Measurements from ENCODE around the gene ARPC1B. TPM values are rescaled to one million over a fixed set of nuclear protein-coding genes. Genes with fewer than 3 reads are reported as not detected.
"Not testable (repeated sequence)": the region's sequence is repeated elsewhere in the genome, so short reads cannot be mapped to it uniquely, and the experiment has no call there.

Gene ARPC1B
- total RNA-seq, 2 experiments from 2014 or later, result 361 to 399 TPM

GRCh38 chr7:99372275-99373090, 2.0 kb upstream of the ARPC1B start:
- Mint-ChIP-seq H3K36me3 (ENCODE audit: low read depth) (peaks cover 7% of the 10 kb centered on the region), H3K4me1 (peaks cover 38% of the 10 kb centered on the region), H3K4me3 (peak overlapping the region; percentile 75), H3K9me3 (no peaks in the 10 kb centered on the region), H3K27ac (no peak overlapping the region), H3K27me3 (no peaks in the 10 kb centered on the region)
- DNase-seq, result no peak
- ChIA-PET CTCF (interaction anchor here (0.8 to 2.1 kb wide), 4 partner anchors 13 to 44 kb away, joined by 3 to 6 read pairs (median 4); no protein-coding TSS in a partner anchor), POLR2A (no interaction called here)

- CTCF ChIA-PET, result interaction anchor here (0.8 to 2.1 kb wide), 3 partner anchors 14 to 43 kb away, joined by 4 to 6 read pairs (median 5); no protein-coding TSS in a partner anchor
- no peaks in the 10 kb centered on the region for H3K27me3 Mint-ChIP-seq
- H3K4me1 Mint-ChIP-seq, result peaks cover 44% of the 10 kb centered on the region
- POLR2A ChIA-PET, result no interaction called here
- H3K9me3 Mint-ChIP-seq, result no peaks in the 10 kb centered on the region
- H3K36me3 Mint-ChIP-seq (ENCODE audit: low read depth), result peaks cover 13% of the 10 kb centered on the region
- H3K27ac Mint-ChIP-seq, result peak overlapping the region; percentile 81
- no peak for DNase-seq
- peak overlapping the region; percentile 75 for H3K4me3 Mint-ChIP-seq
These were observed 1.2 kb upstream of the ARPC1B start for GRCh38 chr7:99373091-99374066.

DNA sequence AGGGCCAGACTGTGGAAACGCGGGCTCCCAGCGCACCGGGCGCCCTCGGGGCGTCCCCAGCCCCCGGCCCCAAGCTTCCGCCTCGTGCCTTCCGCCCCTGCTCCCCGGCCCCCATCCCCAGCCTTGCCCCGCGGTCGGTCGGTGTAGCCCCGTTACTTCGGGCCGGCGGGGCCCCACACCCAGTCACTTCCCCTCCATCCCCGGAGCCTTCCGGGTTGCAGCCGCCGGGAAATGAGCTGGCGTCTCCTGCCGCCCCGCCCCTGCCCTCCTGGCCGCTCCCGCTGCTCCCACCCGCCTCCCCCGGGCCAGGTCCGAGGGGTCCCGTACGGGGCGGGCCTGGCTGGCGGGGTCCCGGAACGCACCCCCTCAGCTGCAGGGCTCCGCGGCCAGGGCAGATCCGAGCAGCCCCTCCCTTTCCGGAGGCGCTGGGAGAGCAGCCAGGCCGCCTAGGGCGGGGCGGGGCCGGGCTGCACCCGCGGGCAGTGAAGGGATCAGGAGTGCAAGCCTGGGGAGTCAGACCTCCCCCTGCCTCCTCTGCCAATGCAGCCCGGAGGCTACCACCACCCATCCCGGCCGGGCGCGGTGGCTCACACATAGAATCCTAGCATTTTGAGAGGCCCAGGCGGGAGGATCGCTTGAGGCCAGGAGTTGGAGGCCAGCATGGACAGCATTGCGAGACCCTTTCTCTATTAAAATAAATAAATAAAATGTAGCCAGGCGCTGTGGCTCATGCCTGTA, 709 bp downstream of the ARPC1B start:
- H3K36me3 Mint-ChIP-seq (ENCODE audit: low read depth), result peaks cover 25% of the 10 kb centered on the region
- CTCF ChIA-PET, result interaction anchor here (0.6 kb wide), 1 partner anchor 90 kb away, joined by 3 read pairs; no protein-coding TSS in a partner anchor
- H3K4me3 Mint-ChIP-seq, result peak overlapping the region; percentile 75

GRCh38 chr7:99379043-99379577, 4.6 kb downstream of the ARPC1B start:
- H3K9me3 Mint-ChIP-seq, result no peaks in the 10 kb centered on the region
- H3K27ac Mint-ChIP-seq, result peak overlapping the region; percentile 90
- H3K4me1 Mint-ChIP-seq, result peaks cover 54% of the 10 kb centered on the region
- H3K4me3 Mint-ChIP-seq, result peak overlapping the region; percentile 82
- POLR2A ChIA-PET, result interaction anchor here (0.6 to 0.9 kb wide), 2 partner anchors 13 to 22 kb away, joined by 3 to 4 read pairs; no protein-coding TSS in a partner anchor
- CTCF ChIA-PET, result interaction anchor here (0.6 to 2.8 kb wide), 2 partner anchors 10 to 192 kb away, joined by 3 to 5 read pairs; no protein-coding TSS in a partner anchor
- H3K36me3 Mint-ChIP-seq (ENCODE audit: low read depth), result peaks cover 48% of the 10 kb centered on the region
- DNase-seq, result peak; percentile 50
- no peaks in the 10 kb centered on the region for H3K27me3 Mint-ChIP-seq

More for the DNA sequence above, 709 bp downstream of the ARPC1B start:
- peak; percentile 72 for DNase-seq
- POLR2A ChIA-PET, result interaction anchor here (0.6 kb wide), 1 partner anchor 960 kb away, joined by 3 read pairs; no protein-coding TSS in a partner anchor
- peak overlapping the region; percentile 75 for H3K27ac Mint-ChIP-seq
- H3K9me3 Mint-ChIP-seq, result no peaks in the 10 kb centered on the region
- H3K4me1 Mint-ChIP-seq, result peaks cover 42% of the 10 kb centered on the region
- no peaks in the 10 kb centered on the region for H3K27me3 Mint-ChIP-seq

DNA sequence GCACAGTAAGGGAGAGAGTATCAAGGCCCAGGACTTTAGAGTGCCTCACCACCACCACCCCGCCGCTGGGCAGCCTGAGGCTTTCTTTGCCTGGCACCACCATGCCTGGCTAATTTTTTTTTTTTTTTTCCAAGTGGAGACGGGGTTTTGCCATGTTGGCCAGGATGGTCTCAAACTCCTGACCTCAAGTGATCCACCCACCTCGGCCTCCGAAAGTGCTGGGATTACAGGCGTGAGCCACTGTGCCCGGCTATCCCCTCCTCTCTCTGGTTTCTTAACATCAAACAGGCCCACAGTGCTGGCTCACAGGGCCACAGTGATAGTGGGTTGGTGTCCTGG, 5.1 kb downstream of the ARPC1B start:
- Mint-ChIP-seq H3K27ac (peak overlapping the region; percentile 90), H3K4me3 (peak overlapping the region; percentile 82), H3K4me1 (peaks cover 60% of the 10 kb centered on the region), H3K36me3 (ENCODE audit: low read depth) (peaks cover 53% of the 10 kb centered on the region)
- not testable (repeated sequence) for DNase-seq, H3K9me3 Mint-ChIP-seq, H3K27me3 Mint-ChIP-seq
- CTCF ChIA-PET, result interaction anchor here (0.6 to 2.8 kb wide), 2 partner anchors 10 to 193 kb away, joined by 3 to 5 read pairs; no protein-coding TSS in a partner anchor
- POLR2A ChIA-PET, result interaction anchor here (0.6 to 0.9 kb wide), 2 partner anchors 13 to 21 kb away, joined by 3 to 4 read pairs; no protein-coding TSS in a partner anchor

GRCh38 chr7:99380032-99380822, 5.7 kb downstream of the ARPC1B start:
- peak overlapping the region; percentile 82 for H3K4me3 Mint-ChIP-seq
- H3K4me1 Mint-ChIP-seq, result peaks cover 60% of the 10 kb centered on the region
- ChIA-PET CTCF (no interaction called here), POLR2A (interaction anchor here (0.9 to 1.0 kb wide), 3 partner anchors 12 to 53 kb away, joined by 3 to 4 read pairs (median 4); partner anchors contain the start of genes BUD31 and PDAP1)
- no peaks in the 10 kb centered on the region for H3K27me3 Mint-ChIP-seq
- H3K27ac Mint-ChIP-seq, result peak overlapping the region; percentile 90
- H3K36me3 Mint-ChIP-seq (ENCODE audit: low read depth), result peaks cover 54% of the 10 kb centered on the region
- no peaks in the 10 kb centered on the region for H3K9me3 Mint-ChIP-seq
- peak; percentile 46 for DNase-seq

DNA sequence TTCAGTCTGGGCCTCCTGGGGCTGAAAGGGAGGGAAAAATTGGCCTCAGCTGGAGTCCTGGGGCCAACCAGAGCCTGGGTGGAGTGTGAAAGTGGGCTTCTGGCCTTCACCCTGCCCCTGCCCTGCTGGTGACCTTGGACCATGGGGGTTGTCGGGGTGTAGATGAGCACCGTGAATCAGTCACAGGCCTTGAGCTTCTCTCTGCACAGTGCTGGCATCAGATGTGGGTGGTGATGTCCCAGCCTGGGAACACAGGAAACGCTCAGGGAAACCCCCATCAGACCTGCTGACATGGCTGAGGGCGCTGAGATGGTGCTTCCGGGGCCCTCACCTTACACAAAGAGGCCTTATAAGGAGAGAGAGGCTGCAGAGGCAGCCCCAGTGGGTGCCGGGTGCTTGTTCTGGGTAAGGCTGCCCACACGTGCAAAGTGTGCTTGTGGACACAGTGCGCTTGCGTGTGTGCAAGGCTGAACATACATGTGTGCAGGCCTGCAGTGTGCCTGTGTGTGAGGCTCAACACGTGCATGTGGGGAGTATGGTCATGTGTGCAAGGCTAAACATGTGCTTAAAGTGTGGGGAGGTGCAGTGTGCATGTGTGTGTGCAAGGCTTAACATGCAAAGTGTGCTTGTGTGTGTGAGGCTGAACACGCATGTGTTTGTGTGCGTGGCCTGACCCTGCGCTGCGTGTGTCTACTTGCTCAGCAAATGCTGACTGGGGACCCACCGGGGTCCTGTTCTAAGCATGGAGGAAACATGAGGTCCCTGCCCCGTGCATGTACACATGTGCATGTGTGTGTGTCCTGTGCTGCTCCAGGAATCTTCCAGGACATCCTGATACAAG, 6.5 kb downstream of the ARPC1B start:
- POLR2A ChIA-PET, result interaction anchor here (0.9 to 1.0 kb wide), 3 partner anchors 28 to 1048 kb away, joined by 3 to 4 read pairs (median 3); partner anchors contain the start of genes BUD31, PDAP1 and ZCWPW1
- H3K27ac Mint-ChIP-seq, result peak overlapping the region; percentile 90
- peaks cover 65% of the 10 kb centered on the region for H3K4me1 Mint-ChIP-seq
- H3K4me3 Mint-ChIP-seq, result peak overlapping the region; percentile 82
- CTCF ChIA-PET, result interaction anchor here (0.6 kb wide), 1 partner anchor 9 kb away, joined by 3 read pairs; no protein-coding TSS in a partner anchor
- no peaks in the 10 kb centered on the region for H3K27me3 Mint-ChIP-seq
- peak; percentile 95 for DNase-seq
- H3K36me3 Mint-ChIP-seq (ENCODE audit: low read depth), result peaks cover 54% of the 10 kb centered on the region
- H3K9me3 Mint-ChIP-seq, result no peaks in the 10 kb centered on the region

- no peaks in the 10 kb centered on the region for H3K27me3 Mint-ChIP-seq
- peak overlapping the region; percentile 90 for H3K27ac Mint-ChIP-seq
- no peaks in the 10 kb centered on the region for H3K9me3 Mint-ChIP-seq
- H3K4me3 Mint-ChIP-seq, result peak overlapping the region; percentile 82
- peaks cover 53% of the 10 kb centered on the region for H3K36me3 Mint-ChIP-seq (ENCODE audit: low read depth)
- peaks cover 63% of the 10 kb centered on the region for H3K4me1 Mint-ChIP-seq
- DNase-seq, result no peak
- POLR2A ChIA-PET, result interaction anchor here (0.9 kb wide), 1 partner anchor 1047 kb away, joined by 3 read pairs; the partner anchor contains the start of gene ZCWPW1
- CTCF ChIA-PET, result interaction anchor here (0.7 to 0.8 kb wide), 2 partner anchors 42 to 50 kb away, joined by 3 read pairs; no protein-coding TSS in a partner anchor
These were observed 7.1 kb downstream of the ARPC1B start for GRCh38 chr7:99381664-99382075.

- H3K4me1 Mint-ChIP-seq, result peaks cover 56% of the 10 kb centered on the region
- no peak for DNase-seq
- H3K27me3 Mint-ChIP-seq, result no peaks in the 10 kb centered on the region
- H3K36me3 Mint-ChIP-seq (ENCODE audit: low read depth), result peaks cover 51% of the 10 kb centered on the region
- no peak overlapping the region for H3K4me3 Mint-ChIP-seq
- H3K27ac Mint-ChIP-seq, result no peak overlapping the region
- ChIA-PET CTCF (interaction anchor here (1.3 kb wide), 1 partner anchor 10 kb away, joined by 3 read pairs; no protein-coding TSS in a partner anchor), POLR2A (no interaction called here)
- H3K9me3 Mint-ChIP-seq, result no peaks in the 10 kb centered on the region
These were observed 8.7 kb downstream of the ARPC1B start for GRCh38 chr7:99383203-99383602.

GRCh38 chr7:99383791-99384370, 9.4 kb downstream of the ARPC1B start:
- H3K27ac Mint-ChIP-seq, result peak overlapping the region; percentile 68
- ChIA-PET CTCF (no interaction called here), POLR2A (interaction anchor here (0.6 kb wide), 1 partner anchor 27 kb away, joined by 8 read pairs; no protein-coding TSS in a partner anchor)
- H3K4me3 Mint-ChIP-seq, result no peak overlapping the region
- H3K36me3 Mint-ChIP-seq (ENCODE audit: low read depth), result peaks cover 54% of the 10 kb centered on the region
- peaks cover 54% of the 10 kb centered on the region for H3K4me1 Mint-ChIP-seq
- H3K9me3 Mint-ChIP-seq, result no peaks in the 10 kb centered on the region
- DNase-seq, result no peak
- no peaks in the 10 kb centered on the region for H3K27me3 Mint-ChIP-seq

All from activated CD4-positive, alpha-beta T cell treated with anti-CD3 and anti-CD28 coated beads, Interleukin-2, amount 10 ng/mL, durations not matched to agents 7 days and 5 days (primary cell).